Esophagus squamous epithelium (tissue), 5 donors: Measurements from ENCODE around the gene MERTK. TPM values are rescaled to one million over a fixed set of nuclear protein-coding genes. Genes with fewer than 3 reads are reported as not detected.

Source experiments
- DNase-seq: peaks from one replicate; lab custom pipeline; 2025; lab: John Stamatoyannopoulos, UW
- H3K27ac ChIP-seq, 4 donors: fragments of 200-600 bp; sonication (generic); one replicate each; pipeline ENCODE4 v1.5.1; 2016 to 2019; ENCODE audit warnings: mild to moderate bottlenecking in 1 of 4
- H3K27me3 ChIP-seq, 4 donors: fragments of 200-600 bp; sonication (generic); 1 replicate in 3 of 4; 2 replicates in 1 of 4; pipeline versions ENCODE4 v1.5.1 to v1.6.0; 2017 to 2021; ENCODE audit warnings: antibody characterized with exemption in 1 of 4
- H3K36me3 ChIP-seq, 3 donors: fragments of 200-600 bp; sonication (generic); one replicate each; pipeline ENCODE4 v1.5.1; 2016 to 2019
- H3K4me1 ChIP-seq, 3 donors: fragments of 200-600 bp; sonication (generic); one replicate each; pipeline ENCODE4 v1.5.1; 2017 to 2019
- H3K4me3 ChIP-seq, 4 donors: fragments of 200-600 bp; sonication (generic); 1 replicate in 3 of 4; 2 replicates in 1 of 4; pipeline ENCODE4 v1.5.1; 2016 to 2019; ENCODE audit warnings: mild to moderate bottlenecking in 2 of 4, moderate library complexity in 1 of 4
- H3K9me3 ChIP-seq, 3 donors: fragments of 200-600 bp; sonication (generic); one replicate each; pipeline ENCODE4 v1.5.1; 2016 to 2019
- POLR2A ChIP-seq, 4 donors: fragments of 450-650 bp; IDR thresholded peaks; one replicate each; pipeline ENCODE4 v1.6.1; 2017; ENCODE audit warnings: antibody characterized with exemption in 4 of 4, mild to moderate bottlenecking in 4 of 4, moderate library complexity in 3 of 4
- WGBS, 2 donors: methylation state at CpG; one replicate each; pipeline ENCODE4 v1.1.5; 2018; 5-methylcytosine and 5-hydroxymethylcytosine counted together
- intact Hi-C: fragments of 100-400 bp; cut with DNase I; formaldehyde crosslinking; loops from one replicate; pipeline ENCODE4 v1.15.0; 2022
- small RNA-seq, 4 donors: library from RNA; depleted of rRNA; stranded (forward); fragments of <200 nt; gene quantifications; one replicate each; pipeline ENCODE3, GENCODE V24; 2016
- total RNA-seq, 4 donors: library from RNA; depleted of rRNA; stranded (reverse); fragments of >200 nt; gene quantifications; one replicate each; pipeline ENCODE4 v1.1.0, GENCODE V29; 2016
- TF ChIP-seq, protein P1 (sequence below), 6 experiments: fragments of 450-650 bp in 4 of 6; fragments of 200-600 bp in 2 of 6; sonication (generic) in 2 of 6; IDR thresholded peaks; one replicate each; pipeline ENCODE4 v1.5.1; 2016 to 2019; ENCODE audit warnings: antibody characterized with exemption in 6 of 6, mild to moderate bottlenecking in 4 of 6, moderate library complexity in 4 of 6
- donor health status: DM: yes; HTN: yes; CAD: no.

MERTK gene
- total RNA-seq, 4 donors from 2014 or later, result 1.7 to 13.7 (median 7.0) TPM

DNA sequence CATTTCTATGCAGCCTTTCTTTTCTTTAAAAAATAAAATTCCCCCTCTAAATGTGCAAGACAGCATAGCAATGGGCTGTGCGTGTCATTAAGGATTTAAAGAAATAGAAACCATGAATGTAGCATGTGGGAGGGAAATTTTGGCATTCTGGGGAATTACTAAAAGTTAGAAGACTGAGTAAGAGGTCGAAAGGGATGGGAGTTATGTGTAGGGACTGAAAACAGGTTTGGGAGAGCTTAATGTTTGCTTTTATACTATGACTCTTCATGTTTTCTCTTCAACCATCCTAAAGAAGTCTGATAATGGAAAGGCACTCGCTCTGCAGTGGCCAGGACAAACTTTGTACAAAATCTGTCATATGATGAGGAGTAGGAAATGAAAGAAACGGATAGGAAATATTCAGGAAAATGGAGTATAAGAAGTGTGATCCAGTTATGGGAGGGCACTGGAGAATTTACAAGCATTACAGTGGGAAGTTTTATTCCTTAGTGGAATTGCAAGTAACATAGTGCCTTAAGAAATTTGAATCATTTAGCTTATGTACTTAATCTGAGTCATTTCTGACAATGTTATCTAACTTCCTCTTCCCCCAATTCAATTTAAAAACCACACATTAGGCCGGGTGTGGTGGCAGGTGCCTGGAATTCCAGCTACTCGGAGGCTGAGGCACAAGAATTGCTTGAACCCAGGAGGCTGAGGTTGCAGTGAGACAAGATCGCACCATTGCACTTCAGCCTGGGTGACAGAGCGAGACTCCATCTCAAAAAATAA is 177.3 kb downstream of the MERTK start:
- TF ChIP-seq, protein P1, sequence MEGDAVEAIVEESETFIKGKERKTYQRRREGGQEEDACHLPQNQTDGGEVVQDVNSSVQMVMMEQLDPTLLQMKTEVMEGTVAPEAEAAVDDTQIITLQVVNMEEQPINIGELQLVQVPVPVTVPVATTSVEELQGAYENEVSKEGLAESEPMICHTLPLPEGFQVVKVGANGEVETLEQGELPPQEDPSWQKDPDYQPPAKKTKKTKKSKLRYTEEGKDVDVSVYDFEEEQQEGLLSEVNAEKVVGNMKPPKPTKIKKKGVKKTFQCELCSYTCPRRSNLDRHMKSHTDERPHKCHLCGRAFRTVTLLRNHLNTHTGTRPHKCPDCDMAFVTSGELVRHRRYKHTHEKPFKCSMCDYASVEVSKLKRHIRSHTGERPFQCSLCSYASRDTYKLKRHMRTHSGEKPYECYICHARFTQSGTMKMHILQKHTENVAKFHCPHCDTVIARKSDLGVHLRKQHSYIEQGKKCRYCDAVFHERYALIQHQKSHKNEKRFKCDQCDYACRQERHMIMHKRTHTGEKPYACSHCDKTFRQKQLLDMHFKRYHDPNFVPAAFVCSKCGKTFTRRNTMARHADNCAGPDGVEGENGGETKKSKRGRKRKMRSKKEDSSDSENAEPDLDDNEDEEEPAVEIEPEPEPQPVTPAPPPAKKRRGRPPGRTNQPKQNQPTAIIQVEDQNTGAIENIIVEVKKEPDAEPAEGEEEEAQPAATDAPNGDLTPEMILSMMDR (IDR thresholded peaks at IDR 0.05), result no peak
- no peak for TF ChIP-seq POLR2A (IDR thresholded peaks at IDR 0.05)
- H3K27ac ChIP-seq, result no peak overlapping the region
- peaks cover 0 to 13% (median 0%) of the 10 kb centered on the region in 3 donors for H3K4me1 ChIP-seq
- H3K27me3 ChIP-seq, result no peaks in the 10 kb centered on the region
- 62 to 67% methylated on average over 8 of the region's 8 CpGs for WGBS, 2 donors
- no peak for DNase-seq
- peaks cover 0 to 95% (median 3%) of the 10 kb centered on the region in 3 donors for H3K36me3 ChIP-seq
- no peaks in the 10 kb centered on the region for H3K9me3 ChIP-seq
- intact Hi-C loops, result no loop called here
- H3K4me3 ChIP-seq, result no peak overlapping the region

DNA sequence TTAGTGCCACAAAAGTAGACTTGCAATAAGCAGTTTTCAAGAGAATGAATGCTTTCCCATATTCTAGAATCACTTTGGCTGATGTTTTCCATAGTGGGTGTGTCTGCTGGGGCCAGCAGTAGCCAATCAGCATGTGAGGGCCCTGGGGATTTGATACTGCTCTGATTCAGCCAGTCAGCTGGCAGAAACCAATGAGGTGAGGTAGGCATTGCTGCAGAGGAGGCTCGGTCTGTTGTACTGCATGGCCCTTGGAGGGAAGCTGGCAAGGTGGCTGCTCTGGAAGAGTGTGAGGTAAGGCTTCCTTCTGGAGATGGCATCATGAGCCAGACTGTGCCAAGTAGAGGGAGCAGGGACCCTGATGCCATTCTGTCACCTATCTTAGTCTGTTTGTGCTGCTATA is 179.4 kb downstream of the MERTK start:
- H3K36me3 ChIP-seq, result peaks cover 0 to 95% (median 11%) of the 10 kb centered on the region in 3 donors

More for the DNA sequence above, 179.4 kb downstream of the MERTK start:
- DNase-seq, result no peak
- Histone ChIP-seq H3K9me3 (no peaks in the 10 kb centered on the region), H3K4me3 (no peak overlapping the region), H3K27me3 (no peaks in the 10 kb centered on the region), H3K27ac (no peak overlapping the region), H3K4me1 (peaks cover 0 to 21% (median 0%) of the 10 kb centered on the region in 3 donors)
- 67 to 100% methylated on average over 1 of the region's 1 CpG for WGBS, 2 donors
- TF ChIP-seq, protein P1 (IDR thresholded peaks at IDR 0.05), result no peak
- TF ChIP-seq POLR2A (IDR thresholded peaks at IDR 0.05), result no peak
- intact Hi-C loops, result no loop called here

Small RNAs within 50 kb of the gene (small RNA-seq; reads per million reads assigned to genes)
- gene RN7SL297P, result 0 reads per million in 4 donors

Other genes with a start within 250 kb of the MERTK start
- gene ANAPC1, start 14.4 kb upstream of the MERTK start, total RNA-seq, result 10 to 100 TPM; 20.5 to 61.0 (median 42.7) TPM
- 10 to 100 TPM; 17.7 to 30.0 (median 23.6) TPM for gene TMEM87B, start 156.7 kb downstream of the MERTK start, total RNA-seq
- 1 to 10 TPM in 3 of 4 donors, not detected in 1; 1.1 to 2.9 (median 2.5) TPM for gene FBLN7, start 239.8 kb downstream of the MERTK start, total RNA-seq